ENCODE measurements around the gene SMLR1. TPM values are rescaled to one million over a fixed set of nuclear protein-coding genes. Genes with fewer than 3 reads are reported as not detected.

The SMLR1 gene
- total and polyA plus RNA-seq, 7 donors: not detected

DNA sequence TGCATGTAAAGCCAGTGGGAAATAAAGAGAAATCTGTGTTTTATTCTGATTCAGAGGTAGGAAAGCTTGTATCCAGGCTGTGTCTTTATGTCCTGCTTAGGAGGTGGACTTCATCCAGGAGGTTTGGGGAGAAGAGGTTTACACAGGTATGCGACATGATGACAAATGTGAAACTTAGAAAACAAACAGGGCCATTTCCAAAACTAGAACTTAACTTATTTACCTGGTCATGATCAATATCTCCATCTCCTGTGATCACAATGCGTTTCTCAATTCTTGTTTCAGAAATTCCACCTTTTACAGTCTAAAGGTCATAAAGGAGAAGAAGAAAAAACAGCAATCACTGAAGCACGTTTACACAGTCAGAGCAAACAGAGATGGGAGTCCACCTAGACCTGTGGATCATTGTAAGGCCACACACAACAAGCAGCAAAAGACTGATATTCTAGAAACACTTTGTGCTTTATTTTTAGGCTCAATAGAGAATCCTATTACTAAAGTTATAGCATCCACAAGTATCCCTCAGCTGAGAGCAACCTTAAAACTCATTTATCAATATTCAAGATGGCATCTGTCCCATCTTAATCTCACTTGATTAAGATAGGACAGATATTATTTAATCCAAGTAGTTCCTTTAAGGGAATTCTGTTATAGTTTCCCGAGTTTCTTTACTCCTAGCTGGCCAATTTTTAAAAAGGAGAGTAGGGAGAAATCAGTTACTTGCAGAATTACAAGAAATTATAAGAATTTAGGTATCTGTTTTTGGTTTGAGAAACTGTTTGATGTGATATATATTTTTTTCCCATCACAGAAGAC is 36.4 kb downstream of the SMLR1 start:
- no peak overlapping the region for H3K4me3 ChIP-seq
- H3K27me3 ChIP-seq: no peaks in the 10 kb centered on the region
- H3K9me3 ChIP-seq: no peaks in the 10 kb centered on the region
- no peak for DNase-seq
- no peak overlapping the region for H3K27ac ChIP-seq
- peaks cover 0 to 53% (median 6%) of the 10 kb centered on the region in 4 donors for H3K36me3 ChIP-seq
- intact Hi-C loops (cut with DNase I): no loop called here
- WGBS, 2 donors: 47 to 83% methylated on average over 4 of the region's 4 CpGs
- no peak for TF ChIP-seq EP300 (IDR thresholded peaks at IDR 0.05)
- TF ChIP-seq, protein P1, sequence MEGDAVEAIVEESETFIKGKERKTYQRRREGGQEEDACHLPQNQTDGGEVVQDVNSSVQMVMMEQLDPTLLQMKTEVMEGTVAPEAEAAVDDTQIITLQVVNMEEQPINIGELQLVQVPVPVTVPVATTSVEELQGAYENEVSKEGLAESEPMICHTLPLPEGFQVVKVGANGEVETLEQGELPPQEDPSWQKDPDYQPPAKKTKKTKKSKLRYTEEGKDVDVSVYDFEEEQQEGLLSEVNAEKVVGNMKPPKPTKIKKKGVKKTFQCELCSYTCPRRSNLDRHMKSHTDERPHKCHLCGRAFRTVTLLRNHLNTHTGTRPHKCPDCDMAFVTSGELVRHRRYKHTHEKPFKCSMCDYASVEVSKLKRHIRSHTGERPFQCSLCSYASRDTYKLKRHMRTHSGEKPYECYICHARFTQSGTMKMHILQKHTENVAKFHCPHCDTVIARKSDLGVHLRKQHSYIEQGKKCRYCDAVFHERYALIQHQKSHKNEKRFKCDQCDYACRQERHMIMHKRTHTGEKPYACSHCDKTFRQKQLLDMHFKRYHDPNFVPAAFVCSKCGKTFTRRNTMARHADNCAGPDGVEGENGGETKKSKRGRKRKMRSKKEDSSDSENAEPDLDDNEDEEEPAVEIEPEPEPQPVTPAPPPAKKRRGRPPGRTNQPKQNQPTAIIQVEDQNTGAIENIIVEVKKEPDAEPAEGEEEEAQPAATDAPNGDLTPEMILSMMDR (IDR thresholded peaks at IDR 0.05): no peak
- no peak for TF ChIP-seq POLR2AphosphoS5 (IDR thresholded peaks at IDR 0.05)
- TF ChIP-seq POLR2A (IDR thresholded peaks at IDR 0.05): no peak
- H3K4me1 ChIP-seq: no peaks in the 10 kb centered on the region

DNA sequence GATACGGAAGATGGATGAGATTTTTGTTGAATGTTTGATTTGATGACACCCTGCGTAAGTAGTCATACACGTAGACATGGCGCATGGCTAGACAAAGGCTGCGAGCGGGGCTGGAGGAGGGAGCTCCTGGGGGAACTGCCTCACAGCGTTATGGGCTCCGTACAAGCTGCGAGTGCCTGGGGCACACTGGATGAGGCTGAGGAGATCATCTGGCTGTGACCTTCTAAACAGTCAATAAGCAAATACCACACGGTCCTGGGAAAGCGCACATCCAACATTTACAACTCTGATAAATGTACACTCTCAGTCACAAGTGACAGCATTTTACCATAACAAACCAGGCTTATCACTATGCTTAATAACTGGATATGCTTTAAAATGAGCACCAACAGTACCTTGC is 37.1 kb downstream of the SMLR1 start:
- Histone ChIP-seq H3K27me3 (no peaks in the 10 kb centered on the region), H3K4me1 (no peaks in the 10 kb centered on the region), H3K4me3 (no peak overlapping the region), H3K9me3 (no peaks in the 10 kb centered on the region), H3K27ac (no peak overlapping the region), H3K36me3 (peaks cover 0 to 60% (median 6%) of the 10 kb centered on the region in 4 donors)
- no peak for TF ChIP-seq EP300 (IDR thresholded peaks at IDR 0.05)
- TF ChIP-seq POLR2AphosphoS5 (IDR thresholded peaks at IDR 0.05): no peak
- TF ChIP-seq POLR2A (IDR thresholded peaks at IDR 0.05): no peak
- no peak for DNase-seq
- 94 to 95% methylated on average over 11 of the region's 11 CpGs for WGBS, 2 donors
- intact Hi-C loops (cut with DNase I): no loop called here

DNA sequence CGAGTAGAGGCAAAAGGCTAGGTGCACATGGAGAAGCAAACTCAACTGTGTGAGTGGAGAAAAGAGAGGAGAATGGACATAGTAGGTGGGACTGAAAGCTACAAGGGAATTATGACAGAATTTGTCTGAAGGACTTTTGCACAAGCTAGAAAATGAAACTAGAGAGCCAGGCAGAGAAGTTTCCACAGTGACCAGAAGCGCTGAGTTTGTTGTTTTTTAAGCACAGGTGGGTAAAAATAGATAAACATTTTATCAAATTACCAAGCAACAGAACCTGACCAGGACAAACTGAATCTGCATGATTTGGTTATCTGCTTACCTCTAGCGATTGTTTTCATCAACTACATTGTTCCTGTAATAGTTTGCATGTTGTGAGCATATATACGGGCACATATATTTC is 38.6 kb downstream of the SMLR1 start:
- H3K36me3 ChIP-seq: peaks cover 4 to 66% (median 6%) of the 10 kb centered on the region in 4 donors
- WGBS, 2 donors: 94% methylated on average over 4 of the region's 4 CpGs
- DNase-seq: no peak
- intact Hi-C loops (cut with DNase I): no loop called here
- no peaks in the 10 kb centered on the region for H3K4me1 ChIP-seq
- no peak overlapping the region for H3K27ac ChIP-seq
- H3K4me3 ChIP-seq: no peak overlapping the region
- H3K27me3 ChIP-seq: no peaks in the 10 kb centered on the region
- H3K9me3 ChIP-seq: no peaks in the 10 kb centered on the region
- TF ChIP-seq, protein P1 (IDR thresholded peaks at IDR 0.05): no peak
- TF ChIP-seq POLR2A (IDR thresholded peaks at IDR 0.05) (no peak), EP300 (IDR thresholded peaks at IDR 0.05) (no peak), POLR2AphosphoS5 (IDR thresholded peaks at IDR 0.05) (no peak)

DNA sequence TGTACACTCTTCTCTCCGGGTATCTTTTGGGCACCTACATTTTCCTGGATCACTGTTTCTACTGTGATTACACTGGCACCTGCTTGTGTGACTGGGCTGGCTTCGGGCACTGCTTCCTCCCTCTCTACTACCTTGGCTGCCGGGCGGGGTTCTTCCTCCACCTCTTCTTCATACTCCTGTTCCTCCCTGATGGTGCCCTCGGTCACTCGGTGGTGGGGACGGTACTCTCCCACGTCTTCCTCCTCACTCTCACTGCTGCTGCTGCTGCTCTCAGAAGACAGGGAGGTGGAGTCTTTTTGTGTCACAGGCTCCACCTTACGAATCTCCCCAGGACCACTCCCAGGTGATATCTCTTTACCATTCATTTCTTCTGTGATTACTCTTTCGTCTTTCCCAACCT is 42.5 kb downstream of the SMLR1 start:
- Histone ChIP-seq H3K36me3 (peaks cover 0 to 40% (median 5%) of the 10 kb centered on the region in 4 donors), H3K27me3 (no peaks in the 10 kb centered on the region), H3K4me3 (no peak overlapping the region), H3K27ac (no peak overlapping the region), H3K4me1 (no peaks in the 10 kb centered on the region), H3K9me3 (no peaks in the 10 kb centered on the region)
- no peak for TF ChIP-seq POLR2AphosphoS5 (IDR thresholded peaks at IDR 0.05)
- no peak for TF ChIP-seq POLR2A (IDR thresholded peaks at IDR 0.05)
- TF ChIP-seq EP300 (IDR thresholded peaks at IDR 0.05): no peak
- TF ChIP-seq, protein P1 (IDR thresholded peaks at IDR 0.05): no peak
- intact Hi-C loops (cut with DNase I): loop anchor here (2.0 kb wide), 1 partner anchor 547 kb away; no protein-coding TSS in a partner anchor
- no peak for DNase-seq
- WGBS, 2 donors: 87 to 94% methylated on average over 10 of the region's 10 CpGs

DNA sequence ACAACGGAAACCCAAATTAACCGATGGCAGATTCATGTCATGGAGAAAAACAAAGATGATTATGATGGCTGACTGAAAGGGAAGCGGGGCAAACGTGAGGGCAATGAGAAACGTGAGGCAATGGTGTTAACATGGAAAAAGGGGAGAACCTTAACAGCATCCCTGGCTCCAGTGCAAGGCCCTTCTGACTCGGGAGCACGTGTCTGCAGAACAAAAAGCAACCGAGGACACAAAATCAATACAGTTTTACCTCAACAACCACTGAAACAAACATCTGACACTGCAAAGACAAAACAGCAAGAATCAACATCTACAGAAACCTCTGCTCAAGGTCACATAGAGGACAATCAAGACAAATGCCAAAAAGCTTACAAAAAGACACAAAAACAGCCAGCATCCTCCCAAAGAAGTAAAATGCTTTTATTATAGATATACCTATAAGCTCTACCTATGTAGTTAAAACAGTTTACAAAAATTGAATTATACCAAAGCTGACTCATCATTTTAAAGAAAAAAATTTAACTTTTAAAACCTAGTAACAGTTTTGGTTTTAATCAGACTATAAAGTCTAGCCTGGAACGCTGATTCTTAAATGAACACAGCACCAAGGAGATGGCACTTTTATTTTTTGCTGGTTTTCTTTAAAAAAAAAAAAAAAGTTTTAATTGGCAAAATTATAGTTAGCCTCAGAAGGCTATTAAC is 43.1 kb downstream of the SMLR1 start:
- intact Hi-C loops (cut with DNase I): loop anchor here (2.0 kb wide), 1 partner anchor 548 kb away; no protein-coding TSS in a partner anchor
- no peak for DNase-seq
- TF ChIP-seq POLR2AphosphoS5 (IDR thresholded peaks at IDR 0.05) (no peak), POLR2A (IDR thresholded peaks at IDR 0.05) (no peak), EP300 (IDR thresholded peaks at IDR 0.05) (no peak)
- Histone ChIP-seq H3K36me3 (peaks cover 0 to 34% (median 2%) of the 10 kb centered on the region in 4 donors), H3K4me3 (no peak overlapping the region), H3K27ac (no peak overlapping the region), H3K9me3 (no peaks in the 10 kb centered on the region), H3K27me3 (no peaks in the 10 kb centered on the region), H3K4me1 (no peaks in the 10 kb centered on the region)
- 92 to 94% methylated on average over 9 of the region's 9 CpGs for WGBS, 2 donors

Data from sigmoid colon (tissue), 7 donors.